Brain pericyte (primary cell): Measurements from ENCODE around the gene LLCFC1.

Experiments used
- DNase-seq: peaks from one replicate; pipeline ENCODE4 v3.0.0-alpha.2; 2012; ENCODE audit warnings: low read depth, low spot score

Gene LLCFC1

GRCh38 chr7:142910481-142910880, 28.8 kb upstream of the LLCFC1 start:
- DNase-seq, result no peak

GRCh38 chr7:142913051-142913450, 26.2 kb upstream of the LLCFC1 start:
- no peak for DNase-seq

GRCh38 chr7:142913566-142913965, 25.7 kb upstream of the LLCFC1 start:
- no peak for DNase-seq

DNA sequence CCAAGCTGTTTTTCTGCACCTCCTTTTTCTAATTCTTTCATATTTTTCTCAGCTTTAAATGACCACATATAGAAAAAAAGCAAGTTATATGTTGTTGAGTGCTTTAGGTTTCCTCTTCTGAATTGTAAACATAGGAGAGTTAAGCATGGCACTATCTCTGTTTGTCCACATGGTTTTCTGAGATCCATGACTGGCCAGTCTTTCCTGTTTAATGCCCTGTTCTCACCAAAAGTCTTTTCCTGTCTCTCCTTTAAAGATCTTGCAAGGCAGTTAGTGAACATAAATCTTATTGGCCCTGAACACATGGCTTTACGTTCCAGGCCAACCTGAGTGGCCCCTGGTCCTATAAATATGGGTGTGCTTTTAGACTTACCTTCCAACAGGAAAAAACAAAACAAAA, 25.2 kb upstream of the LLCFC1 start:
- no peak for DNase-seq

- DNase-seq, result no peak
Observed at GRCh38 chr7:142915315-142915714, 24.0 kb upstream of the LLCFC1 start.

DNA sequence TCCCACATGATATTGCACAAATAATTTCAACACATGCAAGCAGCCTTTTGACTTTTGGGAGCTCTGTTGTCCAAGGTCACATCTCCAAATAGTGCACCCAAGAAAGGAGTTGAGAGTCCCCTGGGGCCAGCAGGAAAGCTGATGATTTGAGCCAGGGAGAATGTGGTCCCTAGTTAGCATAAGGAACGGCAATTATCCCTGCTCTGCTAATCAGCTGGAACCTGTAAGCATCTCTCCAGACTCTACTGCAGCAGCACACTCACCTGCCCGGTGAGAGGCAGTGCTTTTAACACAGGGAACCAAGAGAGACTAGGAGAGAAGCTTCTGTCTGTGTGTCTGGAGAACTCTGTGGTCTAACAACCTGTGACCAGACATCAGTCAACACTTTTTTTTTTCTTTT, 22.8 kb upstream of the LLCFC1 start:
- DNase-seq, result no peak

DNA sequence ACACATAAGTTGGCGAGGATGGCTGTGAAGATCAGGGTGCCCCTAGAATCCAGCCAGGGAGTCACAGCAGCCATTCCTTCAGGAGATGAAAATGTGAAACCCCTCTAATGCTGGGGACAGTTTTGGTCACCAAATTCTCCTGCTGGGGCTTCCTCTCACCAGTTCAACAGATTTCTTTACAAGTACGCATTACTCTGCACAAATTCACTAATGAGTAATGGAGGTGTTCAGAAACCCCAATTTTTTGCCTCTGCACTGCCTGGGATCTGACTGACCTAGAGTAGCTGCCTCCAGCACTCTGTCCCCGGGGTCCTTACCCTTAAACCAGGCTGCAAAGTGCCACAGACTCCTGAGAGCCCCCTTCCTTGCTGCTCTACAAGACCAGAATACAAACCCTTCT, 21.8 kb upstream of the LLCFC1 start:
- DNase-seq, result no peak

DNA sequence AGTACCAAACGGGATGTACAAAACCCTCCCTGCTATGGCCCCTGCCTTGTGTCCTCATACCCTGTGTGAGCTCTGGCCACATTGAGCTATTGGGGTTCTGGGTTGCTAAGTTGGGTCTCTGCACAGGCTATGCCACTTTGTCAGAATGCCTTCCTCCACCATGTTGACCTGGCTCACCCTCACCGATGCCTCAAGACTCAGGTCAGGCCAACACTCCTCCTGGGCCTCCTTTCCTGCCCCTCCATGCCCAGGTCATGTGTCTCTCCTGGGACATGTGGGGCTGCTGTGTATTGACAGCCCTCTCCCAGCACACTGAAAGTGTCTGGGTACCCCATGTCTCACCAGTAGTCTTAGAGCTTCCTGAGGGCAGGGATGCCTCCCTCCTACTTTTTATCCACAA, 20.4 kb upstream of the LLCFC1 start:
- no peak for DNase-seq

GRCh38 chr7:142919656-142920055, 19.6 kb upstream of the LLCFC1 start:
- no peak for DNase-seq

GRCh38 chr7:142923391-142923790, 15.9 kb upstream of the LLCFC1 start:
- DNase-seq, result no peak

GRCh38 chr7:142925413-142925812, 13.9 kb upstream of the LLCFC1 start:
- DNase-seq, result no peak

DNA sequence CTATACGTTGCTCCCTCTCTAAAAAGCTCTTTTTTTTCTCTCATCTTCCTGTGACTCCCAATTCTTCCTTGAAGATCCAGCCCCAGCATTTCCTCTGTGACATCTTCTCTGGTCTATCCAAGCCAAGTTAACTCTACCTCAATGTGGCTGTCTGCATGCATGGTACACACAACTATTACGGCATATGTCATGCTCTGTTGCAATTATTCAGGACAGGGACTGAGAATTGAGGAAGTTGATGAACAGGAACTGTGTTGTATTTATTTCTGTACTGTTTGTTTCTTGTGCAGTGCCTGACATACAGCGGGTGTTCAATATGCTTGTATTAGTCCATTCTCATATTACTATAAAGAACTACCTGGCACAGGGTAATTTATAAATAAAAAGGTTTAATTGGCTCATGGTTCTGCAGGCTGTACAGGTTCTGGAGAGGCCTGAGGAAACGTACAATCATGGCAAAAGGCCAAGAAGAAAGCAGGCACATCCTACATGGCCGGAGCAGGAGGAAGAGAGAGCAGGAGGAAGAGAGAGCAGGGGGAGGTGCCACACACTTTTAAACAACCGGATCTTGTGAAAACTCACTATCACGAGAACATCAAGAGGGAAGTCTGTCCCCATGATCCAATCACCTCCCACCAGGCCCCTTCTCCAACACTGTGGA, 12.1 kb upstream of the LLCFC1 start:
- no peak for DNase-seq

GRCh38 chr7:142927949-142928348, 11.3 kb upstream of the LLCFC1 start:
- no peak for DNase-seq

- DNase-seq, result no peak
Observed at GRCh38 chr7:142930126-142930730, 9.1 kb upstream of the LLCFC1 start.

GRCh38 chr7:142932386-142933091, 6.7 kb upstream of the LLCFC1 start:
- DNase-seq, result no peak

DNA sequence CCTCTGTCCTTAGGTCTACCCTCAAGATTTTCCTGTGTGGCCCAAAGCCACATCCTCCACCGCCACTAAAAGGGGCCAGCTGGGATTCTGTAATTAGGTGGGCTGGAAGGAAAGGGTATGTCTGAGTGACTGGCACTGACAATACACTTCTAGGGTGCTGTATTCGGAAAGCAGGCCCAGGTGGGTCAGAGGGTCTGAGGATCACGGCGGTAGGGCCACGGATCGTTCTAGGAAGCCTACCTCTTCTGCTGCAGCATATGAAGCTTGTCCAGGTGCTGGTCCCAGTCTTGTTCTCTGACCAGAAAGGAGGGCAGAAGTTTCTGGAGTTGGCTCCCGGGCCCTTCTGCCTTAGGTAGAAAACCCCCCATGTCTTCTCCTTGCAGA, 6.2 kb upstream of the LLCFC1 start:
- no peak for DNase-seq

- no peak for DNase-seq
Observed at GRCh38 chr7:142933624-142934023, 5.7 kb upstream of the LLCFC1 start, which contains the start of gene TRPV5. Gene TRPV5, minus strand, starts transcription at chr7:142933746. Its CDS starts 287 bp downstream, at chr7:142933459.

DNA sequence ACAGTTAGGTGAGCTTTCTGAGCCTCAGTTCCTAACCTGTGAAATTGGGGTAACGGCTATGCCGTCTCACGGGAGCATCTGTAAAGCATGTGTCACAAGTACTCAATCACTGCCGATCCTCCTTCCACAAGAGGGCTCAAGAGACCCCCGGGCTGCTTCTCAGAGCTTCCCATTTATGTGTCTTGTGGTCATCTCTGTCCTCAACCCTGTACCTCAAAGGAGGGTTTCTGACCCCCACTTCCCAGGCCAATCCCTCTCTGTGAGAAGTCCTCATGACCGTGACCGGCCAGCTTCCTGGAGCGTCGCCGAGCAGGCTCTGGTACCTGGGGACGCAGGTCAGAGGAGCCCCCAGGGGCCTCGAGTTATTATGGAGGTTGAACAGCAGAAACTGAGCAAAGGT, 5.2 kb upstream of the LLCFC1 start:
- no peak for DNase-seq

DNA sequence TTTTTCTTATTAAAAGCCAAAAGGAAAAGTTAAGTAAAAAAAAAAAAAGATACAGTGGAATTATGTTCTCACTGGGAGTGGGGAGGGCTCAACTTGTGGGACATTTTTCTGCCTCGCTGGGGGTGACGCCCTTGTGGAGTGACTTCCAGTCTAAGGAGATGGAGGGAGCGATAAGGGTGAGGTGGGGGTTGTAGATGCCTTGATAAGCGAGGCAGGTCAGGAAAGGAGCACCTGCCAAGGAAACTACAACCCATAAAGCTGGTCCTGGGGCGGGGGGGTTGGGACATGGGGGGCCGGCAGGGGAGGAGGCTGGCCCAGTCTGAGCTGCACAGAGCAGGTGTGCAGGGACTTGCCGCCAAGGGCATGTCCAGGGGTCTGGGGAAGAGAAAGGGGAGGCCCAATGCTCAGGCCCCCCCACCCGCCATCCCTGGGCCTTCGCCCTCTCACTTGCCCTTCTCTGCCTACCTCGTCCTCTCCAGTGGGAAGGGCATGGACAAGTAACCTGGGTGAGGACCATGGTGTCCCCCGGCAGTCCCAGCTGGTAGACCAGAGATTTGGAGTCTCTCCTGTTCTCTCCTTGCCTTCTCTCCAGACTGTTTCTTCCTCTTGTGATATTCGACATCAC, 3.2 kb upstream of the LLCFC1 start:
- no peak for DNase-seq

- DNase-seq, result no peak
Observed at GRCh38 chr7:142938611-142939010, 673 bp upstream of the LLCFC1 start.

DNA sequence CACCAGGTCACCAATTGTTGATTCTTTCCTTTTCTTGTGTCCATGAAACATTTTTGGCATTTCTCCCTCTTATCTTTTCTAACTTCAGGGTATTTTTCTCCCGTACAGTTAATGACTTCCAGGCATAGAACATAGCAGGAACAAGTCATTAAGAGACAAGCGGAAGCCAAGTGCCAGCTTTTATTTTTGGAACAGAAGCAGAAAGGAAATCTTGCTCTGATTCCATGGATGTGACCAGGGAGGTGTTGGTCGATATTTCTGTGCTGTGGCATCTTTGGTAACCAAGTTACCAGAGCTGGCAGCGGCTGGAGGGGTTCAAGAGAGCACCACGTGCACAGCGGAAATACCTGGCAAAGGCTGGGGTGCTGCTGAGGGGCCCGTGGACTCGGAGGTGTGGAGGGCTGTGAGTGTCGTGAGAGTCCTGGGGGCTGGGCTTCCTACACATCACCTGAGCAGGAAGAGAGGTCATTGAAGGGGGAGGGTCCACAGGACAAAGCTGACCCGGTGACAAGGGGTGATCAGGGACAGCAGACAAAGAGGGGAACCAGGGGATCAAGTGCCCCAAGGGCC, 1.8 kb downstream of the LLCFC1 start:
- no peak for DNase-seq

GRCh38 chr7:142941541-142941940, 2.3 kb downstream of the LLCFC1 start:
- DNase-seq, result no peak
